K562 (cell line): ENCODE data around the gene SLC35D2. TPM values are rescaled to one million over a fixed set of nuclear protein-coding genes. Genes with fewer than 3 reads are reported as not detected.

ENCODE experiments used
- ATF1 ChIP-seq, 2 experiments: fragments of 450-650 bp in 1 of 2; IDR thresholded peaks; 2 replicates each; pipeline ENCODE4 v1.6.1; 2016; ENCODE audit warnings: missing compliant biosample characterization in 1 of 2, missing genetic modification characterization in 1 of 2
- ATF7 ChIP-seq: fragments of 450-650 bp; IDR thresholded peaks from 2 replicates; pipeline ENCODE4 v1.7.1; 2014; ENCODE audit warnings: mild to moderate bottlenecking, moderate library complexity
- BDP1 ChIP-seq: IDR thresholded peaks from 3 replicates; pipeline ENCODE4 v1.6.1; 2011; ENCODE audit not compliant: insufficient read length, insufficient read depth
- BRD4 ChIP-seq: fragments of 200-600 bp; sonication (generic); IDR thresholded peaks from 2 replicates; pipeline ENCODE4 v1.6.1; 2017; ENCODE audit warnings: inconsistent platforms
- CBX8 ChIP-seq: fragments of 200-600 bp; sonication (generic); IDR thresholded peaks from 2 replicates; pipeline ENCODE4 v1.6.1; 2012; ENCODE audit warnings: borderline replicate concordance, mixed run types, low read depth, mild to moderate bottlenecking, moderate library complexity, mixed read lengths, low read length, control low read depth, inconsistent platforms; ENCODE audit not compliant: poor library complexity, severe bottlenecking; ENCODE audit errors: extremely low read depth
- GATAD2A ChIP-seq: fragments of 450-650 bp; IDR thresholded peaks from 2 replicates; pipeline ENCODE4 v1.6.1; 2017
- MAFG ChIP-seq: fragments of 450-650 bp; conservative IDR thresholded peaks from 2 replicates; pipeline ENCODE4 v1.6.1; 2016; ENCODE audit warnings: missing genetic modification characterization, missing compliant biosample characterization
- NFATC3 ChIP-seq: fragments of 450-650 bp; IDR thresholded peaks from 2 replicates; pipeline ENCODE4 v1.6.1; 2017; ENCODE audit warnings: mild to moderate bottlenecking
- PHB ChIP-seq: fragments of 250-450 bp; sonication (Bioruptor Pico); IDR thresholded peaks from 2 replicates; pipeline ENCODE4 v1.5.0; 2021
- POU5F1 ChIP-seq: fragments of 150-350 bp; IDR thresholded peaks from 2 replicates; pipeline ENCODE4 v1.6.1; 2014; ENCODE audit warnings: borderline replicate concordance, low read length, low read depth, mild to moderate bottlenecking; ENCODE audit not compliant: partially characterized antibody
- TSHZ1 ChIP-seq: fragments of 250-450 bp; sonication (Bioruptor Pico); IDR thresholded peaks from 2 replicates; pipeline ENCODE4 v1.4.0; 2020; ENCODE audit warnings: mild to moderate bottlenecking, moderate library complexity
- UBTF ChIP-seq, 2 experiments: IDR thresholded peaks; 2 replicates each; pipeline ENCODE4 v1.6.1; 2012; ENCODE audit warnings: improper control_type of control experiment in 2 of 2, low read depth in 2 of 2, low read length in 2 of 2, borderline replicate concordance in 1 of 2
- YBX1 ChIP-seq: fragments of 450-650 bp; IDR thresholded peaks from 2 replicates; pipeline ENCODE4 v1.7.1; 2016; ENCODE audit warnings: mild to moderate bottlenecking
- ZBTB11 ChIP-seq, 3 experiments: fragments of 200-800 bp in 1 of 3; fragments of 250-450 bp in 1 of 3; fragments of 450-650 bp in 1 of 3; sonication (Bioruptor Pico) in 1 of 3; sonication (Bioruptor generic) in 1 of 3; formaldehyde crosslinking in 1 of 3; IDR thresholded peaks; 2 replicates each; pipeline versions ENCODE4 v1.6.1 to v1.8.0; 2016 to 2022; ENCODE audit warnings: mild to moderate bottlenecking in 2 of 3, missing genetic modification characterization in 2 of 3, missing compliant biosample characterization in 1 of 3, moderate library complexity in 1 of 3
- ZNF668 ChIP-seq: fragments of 250-450 bp; sonication (Bioruptor Pico); IDR thresholded peaks from 2 replicates; pipeline ENCODE4 v1.8.0; 2022; ENCODE audit warnings: mild to moderate bottlenecking, inconsistent platforms
- polyA plus RNA-seq, 8 experiments: library from polyadenylated mRNA; depleted of rRNA in 4 of 8; stranded (reverse) in 5 of 8; unstranded in 3 of 8; fragments of >200 nt; fragmentation: Nextera tagmentation in 2 of 8; fragmentation: Illumina TruSeq in 1 of 8; extraction: Ambion mirVana in 2 of 8; extraction: Trizol in 1 of 8; gene quantifications; 2 replicates each; pipeline versions ENCODE4 v1.2.1 to v1.2.3, GENCODE V29; 2011 to 2014; ENCODE audit warnings: inconsistent platforms in 1 of 8, missing spikeins in 1 of 8
- total RNA-seq, 7 experiments: library from RNA; depleted of rRNA in 6 of 7; stranded (reverse); fragments of >200 nt in 6 of 7; fragmentation: Illumina TruSeq in 2 of 7; extraction: Trizol in 2 of 7; gene quantifications; 2 replicates each; pipeline versions ENCODE4 v1.2.1 to v1.2.3, GENCODE V29; 2011 to 2021; ENCODE audit warnings: low replicate concordance in 1 of 7
- TF ChIP-seq, protein P1 (sequence below): fragments of 250-450 bp; sonication (Bioruptor Pico); IDR thresholded peaks from 2 replicates; pipeline ENCODE4 v1.8.0; 2021; ENCODE audit warnings: borderline replicate concordance, mild to moderate bottlenecking, moderate library complexity; ENCODE audit not compliant: poor library complexity, severe bottlenecking

SLC35D2 gene
- total and polyA plus RNA-seq, 9 of the 15 experiments (the other 6 are each of a cell fraction or from before 2014, with no cell fraction given), result 2.9 to 14.9 (median 11.7) TPM

GRCh38 chr9:96383165-96383942 lies at the start of gene SLC35D2 (continued):
- TF ChIP-seq ZBTB11 (CRISPR knock-in tag; IDR thresholded peaks at IDR 0.05) (peak in 2 of 3 experiments; percentile 43 to 90; a peak in 3 of 6 replicates), NFATC3 (no peak), CBX8 (no peak), TSHZ1 (CRISPR knock-in tag) (no peak), YBX1 (no peak), GATAD2A (no peak), PHB (CRISPR knock-in tag) (no peak), ZNF668 (no peak), BRD4 (no peak), BDP1 (no peak), MAFG (no peak), UBTF (IDR thresholded peaks at IDR 0.05; ENCODE audit: borderline replicate concordance in 1 of 2, low read depth in 2 of 2, low read length in 2 of 2) (peak; percentile 71 to 92; a peak in 2 of 4 replicates), ATF1 (CRISPR knock-in tag; IDR thresholded peaks at IDR 0.05) (no peak), ATF1 (tag; IDR thresholded peaks at IDR 0.05) (no peak), POU5F1 (no peak), ATF7 (no peak)
- TF ChIP-seq, protein P1, sequence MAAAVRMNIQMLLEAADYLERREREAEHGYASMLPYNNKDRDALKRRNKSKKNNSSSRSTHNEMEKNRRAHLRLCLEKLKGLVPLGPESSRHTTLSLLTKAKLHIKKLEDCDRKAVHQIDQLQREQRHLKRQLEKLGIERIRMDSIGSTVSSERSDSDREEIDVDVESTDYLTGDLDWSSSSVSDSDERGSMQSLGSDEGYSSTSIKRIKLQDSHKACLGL (CRISPR knock-in tag), result no peak
